Measurements from ENCODE around the gene CHRM4. TPM values are rescaled to one million over a fixed set of nuclear protein-coding genes. Genes with fewer than 3 reads are reported as not detected.

The CHRM4 gene
- polyA plus RNA-seq, 2 of the 4 experiments (the other 2 are of a cell fraction): 0.17 to 0.28 TPM

GRCh38 chr11:46437122-46437689, 45.6 kb upstream of the CHRM4 start:
- no peak for DNase-seq (ENCODE audit: low read depth in 1 of 2, low spot score in 1 of 2)
- WGBS (ENCODE audit: missing lambda C conversion rate): 85% methylated on average over 6 of the region's 6 CpGs
- CTCF ChIA-PET: interaction anchor here (1.5 kb wide), 1 partner anchor 49 kb away, joined by 5 read pairs; no protein-coding TSS in a partner anchor
- Histone ChIP-seq H3K4me2 (no peak overlapping the region), H3K27ac (no peak overlapping the region), H3K4me3 (no peak overlapping the region), H3K9me3 (no peaks in the 10 kb centered on the region), H3K4me1 (no peaks in the 10 kb centered on the region)
- no peak for ATAC-seq
- POLR2A ChIA-PET: no interaction called here
- no peak for TF ChIP-seq ELK1 (IDR thresholded peaks at IDR 0.05; ENCODE audit: low read depth, low read length)
- no peak for TF ChIP-seq HES2 (IDR thresholded peaks at IDR 0.05)
- no peak for FAIRE-seq

- Histone ChIP-seq H3K9me3 (no peaks in the 10 kb centered on the region), H3K4me2 (no peak overlapping the region), H3K4me3 (no peak overlapping the region), H3K4me1 (no peaks in the 10 kb centered on the region), H3K27ac (no peak overlapping the region)
- ChIA-PET POLR2A (no interaction called here), CTCF (interaction anchor here (1.1 kb wide), 1 partner anchor 26 kb away, joined by 3 read pairs; no protein-coding TSS in a partner anchor)
- 96% methylated on average over 3 of the region's 3 CpGs for WGBS (ENCODE audit: missing lambda C conversion rate)
- no peak for DNase-seq (ENCODE audit: low read depth in 1 of 2, low spot score in 1 of 2)
- no peak for FAIRE-seq
- no peak for ATAC-seq
- no peak for TF ChIP-seq CBX2 (IDR thresholded peaks at IDR 0.05; ENCODE audit: borderline replicate concordance, low read depth)
- no peak for TF ChIP-seq HES2 (IDR thresholded peaks at IDR 0.05)
- no peak for TF ChIP-seq NPAS2 (CRISPR knock-in tag; IDR thresholded peaks at IDR 0.05; ENCODE audit: borderline replicate concordance)
- TF ChIP-seq NR3C1 (IDR thresholded peaks at IDR 0.05): no peak
Observed at GRCh38 chr11:46436113-46436512, 44.5 kb upstream of the CHRM4 start.

GRCh38 chr11:46435679-46436078, 44.1 kb upstream of the CHRM4 start:
- 79% methylated on average over 3 of the region's 3 CpGs for WGBS (ENCODE audit: missing lambda C conversion rate)
- Histone ChIP-seq H3K4me3 (no peak overlapping the region), H3K4me1 (no peaks in the 10 kb centered on the region), H3K27ac (no peak overlapping the region), H3K9me3 (no peaks in the 10 kb centered on the region), H3K4me2 (no peak overlapping the region)
- TF ChIP-seq TP53 (CRISPR knock-in tag; IDR thresholded peaks at IDR 0.05): no peak
- TF ChIP-seq JUN (IDR thresholded peaks at IDR 0.05): no peak
- no peak for TF ChIP-seq HOXA7 (CRISPR knock-in tag; IDR thresholded peaks at IDR 0.05)
- no peak for TF ChIP-seq SMC3 (IDR thresholded peaks at IDR 0.05)
- TF ChIP-seq CTCF (IDR thresholded peaks at IDR 0.05): no peak
- TF ChIP-seq ZSCAN20 (CRISPR knock-in tag; IDR thresholded peaks at IDR 0.05): no peak
- no peak for TF ChIP-seq BCL3 (IDR thresholded peaks at IDR 0.05)
- TF ChIP-seq JUNB (IDR thresholded peaks at IDR 0.05): no peak
- no peak for TF ChIP-seq PBX3 (IDR thresholded peaks at IDR 0.05)
- no peak for TF ChIP-seq FOSL2 (IDR thresholded peaks at IDR 0.05)
- no peak for TF ChIP-seq FOSL2 (CRISPR knock-in tag; IDR thresholded peaks at IDR 0.05)
- no peak for TF ChIP-seq CHD4 (IDR thresholded peaks at IDR 0.05; ENCODE audit: borderline replicate concordance)
- TF ChIP-seq MAZ (IDR thresholded peaks at IDR 0.05; ENCODE audit: borderline replicate concordance, low read depth, low read length): no peak
- no peak for TF ChIP-seq SREBF2 (IDR thresholded peaks at IDR 0.05)
- no peak for TF ChIP-seq NFE2L2 (conservative IDR thresholded peaks at IDR 0.05; ENCODE audit: low read length)
- TF ChIP-seq HEYL (CRISPR knock-in tag; IDR thresholded peaks at IDR 0.05): no peak
- TF ChIP-seq PHF8 (IDR thresholded peaks at IDR 0.05; ENCODE audit: borderline replicate concordance, low read depth): no peak
- no peak for ATAC-seq
- ChIA-PET POLR2A (no interaction called here), CTCF (interaction anchor here (1.0 to 1.1 kb wide), 2 partner anchors 10 to 25 kb away, joined by 3 read pairs; no protein-coding TSS in a partner anchor)
- DNase-seq (ENCODE audit: low read depth in 1 of 2, low spot score in 1 of 2): no peak
- FAIRE-seq: no peak
